Body of pancreas (tissue), 4 donors: Measurements from ENCODE around the gene PTPRD. TPM values are rescaled to one million over a fixed set of nuclear protein-coding genes. Genes with fewer than 3 reads are reported as not detected.

Experiments used
- ATAC-seq: fragments of 150-250 bp; one replicate; pipeline ENCODE4 v1.9.1; 2016
- DNase-seq, 4 donors: peaks; one replicate each; pipeline ENCODE4 v3.0.0-alpha.2; 2019
- H3K27ac ChIP-seq, 4 donors: fragments of 200-600 bp; sonication (generic); 1 replicate in 3 of 4; 2 replicates in 1 of 4; pipeline versions ENCODE4 v1.5.1 to v1.6.1; 2016 to 2019; ENCODE audit warnings: mild to moderate bottlenecking in 1 of 4, mixed read lengths in 1 of 4, moderate library complexity in 1 of 4
- H3K27me3 ChIP-seq, 2 donors: fragments of 200-600 bp; sonication (generic); one replicate each; pipeline ENCODE4 v1.6.0; 2016; ENCODE audit warnings: mild to moderate bottlenecking in 1 of 2
- H3K36me3 ChIP-seq, 2 donors: fragments of 200-600 bp; sonication (generic); replicated peaks in 1 of 2; 2 replicates each; pipeline ENCODE4 v1.5.1; 2016; ENCODE audit warnings: low read depth in 2 of 2; ENCODE audit not compliant: insufficient read depth in 1 of 2
- H3K4me1 ChIP-seq: fragments of 200-600 bp; sonication (generic); one replicate; pipeline ENCODE4 v1.6.0; 2016
- H3K4me3 ChIP-seq, 2 donors: fragments of 200-600 bp; sonication (generic); 1 replicate in 1 of 2; 2 replicates in 1 of 2; pipeline ENCODE4 v1.5.1; 2016 to 2019
- H3K9me3 ChIP-seq, 3 donors: fragments of 200-600 bp; sonication (generic); 1 replicate in 2 of 3; 2 replicates in 1 of 3; pipeline ENCODE4 v1.5.1; 2016
- CTCF ChIP-seq, 7 experiments: fragments of 450-650 bp in 4 of 7; fragments of 200-600 bp in 3 of 7; sonication (generic) in 3 of 7; IDR thresholded peaks; one replicate each; pipeline ENCODE4 v1.5.1; 2016 to 2019; ENCODE audit warnings: antibody characterized with exemption in 7 of 7
- POLR2A ChIP-seq, 3 donors: fragments of 450-650 bp; IDR thresholded peaks; one replicate each; pipeline ENCODE4 v1.6.1; 2016; ENCODE audit warnings: antibody characterized with exemption in 3 of 3, mild to moderate bottlenecking in 2 of 3
- WGBS, 2 donors: methylation state at CpG; one replicate each; pipeline ENCODE4 v1.1.5; 2017; 5-methylcytosine and 5-hydroxymethylcytosine counted together
- intact Hi-C: fragments of 100-400 bp; cut with DNase I; formaldehyde crosslinking; loops from one replicate; pipeline ENCODE4 v1.15.1; 2023
- total RNA-seq, 2 donors: library from RNA; depleted of rRNA; stranded (reverse); fragments of >200 nt; gene quantifications; one replicate each; pipeline ENCODE4 v1.1.0, GENCODE V29; 2016

The PTPRD gene
- total RNA-seq, 2 donors from 2014 or later, result 4.3 to 4.9 TPM

- ATAC-seq (peak; percentile 67), DNase-seq (peak in 1 of 4 donors; percentile 3)
- H3K36me3 ChIP-seq, result no peaks in the 10 kb centered on the region
- no peak for TF ChIP-seq POLR2A (IDR thresholded peaks at IDR 0.05)
- peak; percentile 36 to 74 (median 58) for TF ChIP-seq CTCF (IDR thresholded peaks at IDR 0.05)
- no peaks in the 10 kb centered on the region for H3K27me3 ChIP-seq
- peaks cover 4% of the 10 kb centered on the region for H3K4me1 ChIP-seq
- H3K9me3 ChIP-seq, result no peaks in the 10 kb centered on the region
- intact Hi-C loops, result loop anchor here (10.0 kb wide), 1 partner anchor 1321 kb away; no protein-coding TSS in a partner anchor
- no peak overlapping the region for H3K4me3 ChIP-seq
- WGBS, 2 donors, result 31% methylated on average over 3 of the region's 3 CpGs
- no peak overlapping the region for H3K27ac ChIP-seq
Observed at GRCh38 chr9:8895861-8896224, 1717.0 kb downstream of the PTPRD start.

GRCh38 chr9:8895106-8895860 lies 1717.5 kb downstream of the PTPRD start:
- WGBS, 2 donors, result 14 to 21% methylated on average over 4 of the region's 4 CpGs
- TF ChIP-seq CTCF (IDR thresholded peaks at IDR 0.05) (no peak), POLR2A (IDR thresholded peaks at IDR 0.05) (no peak)
- no peak for ATAC-seq
- Histone ChIP-seq H3K4me1 (peaks cover 4% of the 10 kb centered on the region), H3K9me3 (no peaks in the 10 kb centered on the region), H3K27me3 (no peaks in the 10 kb centered on the region), H3K27ac (no peak overlapping the region), H3K36me3 (no peaks in the 10 kb centered on the region), H3K4me3 (no peak overlapping the region)
- DNase-seq, result no peak
- intact Hi-C loops, result loop anchor here (10.0 kb wide), 1 partner anchor 1320 kb away; no protein-coding TSS in a partner anchor

DNA sequence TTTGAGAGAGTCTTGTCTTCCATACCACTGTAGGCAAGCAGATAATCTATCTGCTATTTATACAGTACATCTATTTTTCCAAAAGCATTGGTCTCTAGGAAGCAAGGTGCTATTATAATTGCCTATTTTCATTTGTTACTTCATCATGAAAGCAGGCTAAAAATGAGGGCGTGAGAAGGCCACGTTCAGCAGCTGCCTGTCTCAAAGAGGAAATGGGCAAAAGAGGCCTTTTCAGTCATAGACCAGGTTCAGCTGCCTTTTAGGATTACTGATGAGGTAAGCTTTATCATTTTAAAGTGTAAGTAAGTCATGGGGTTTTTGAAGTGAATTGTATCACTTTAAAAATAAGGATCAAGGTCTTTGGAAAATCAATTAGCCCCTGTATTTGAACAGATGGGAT lies 1722.1 kb downstream of the PTPRD start:
- WGBS, 2 donors, result 63 to 66% methylated on average over 2 of the region's 2 CpGs
- intact Hi-C loops, result loop anchor here (10.0 kb wide), 1 partner anchor 1316 kb away; no protein-coding TSS in a partner anchor
- no peaks in the 10 kb centered on the region for H3K27me3 ChIP-seq
- no peak overlapping the region for H3K4me3 ChIP-seq
- no peaks in the 10 kb centered on the region for H3K9me3 ChIP-seq
- peaks cover 4% of the 10 kb centered on the region for H3K4me1 ChIP-seq
- DNase-seq, result no peak
- H3K27ac ChIP-seq, result no peak overlapping the region
- no peaks in the 10 kb centered on the region for H3K36me3 ChIP-seq
- TF ChIP-seq POLR2A (IDR thresholded peaks at IDR 0.05) (no peak), CTCF (IDR thresholded peaks at IDR 0.05) (no peak)
- ATAC-seq, result no peak

GRCh38 chr9:8889100-8889499 lies 1723.7 kb downstream of the PTPRD start:
- H3K9me3 ChIP-seq, result no peaks in the 10 kb centered on the region
- TF ChIP-seq CTCF (IDR thresholded peaks at IDR 0.05) (no peak), POLR2A (IDR thresholded peaks at IDR 0.05) (no peak)
- intact Hi-C loops, result no loop called here
- H3K27ac ChIP-seq, result no peak overlapping the region
- H3K27me3 ChIP-seq, result no peaks in the 10 kb centered on the region
- WGBS, 2 donors, result 92 to 97% methylated on average over 1 of the region's 1 CpG
- no peaks in the 10 kb centered on the region for H3K36me3 ChIP-seq
- H3K4me3 ChIP-seq, result no peak overlapping the region
- ATAC-seq (no peak), DNase-seq (no peak)
- no peaks in the 10 kb centered on the region for H3K4me1 ChIP-seq

DNA sequence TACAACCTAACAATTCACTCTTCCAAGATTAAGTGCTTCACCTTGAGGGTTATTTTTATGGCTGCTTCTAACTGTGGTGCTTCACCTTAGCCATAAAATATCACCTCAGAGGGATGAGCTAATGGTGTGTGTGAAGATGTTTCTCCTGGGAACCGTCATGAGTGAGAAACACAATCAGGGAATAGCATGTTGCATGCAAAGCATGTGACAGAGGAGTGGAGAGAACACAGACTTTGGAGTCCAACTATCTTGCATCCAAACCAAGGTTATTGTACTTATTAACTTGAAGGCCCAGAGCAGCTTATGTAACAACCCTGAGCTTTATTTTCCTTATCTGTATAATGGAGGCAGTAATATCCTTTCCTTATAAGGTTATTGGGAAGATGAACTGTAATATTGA lies 1724.2 kb downstream of the PTPRD start:
- Histone ChIP-seq H3K4me1 (no peaks in the 10 kb centered on the region), H3K27ac (no peak overlapping the region), H3K27me3 (no peaks in the 10 kb centered on the region), H3K36me3 (no peaks in the 10 kb centered on the region), H3K9me3 (no peaks in the 10 kb centered on the region), H3K4me3 (no peak overlapping the region)
- DNase-seq (no peak), ATAC-seq (no peak)
- intact Hi-C loops, result no loop called here
- WGBS, 2 donors, result 78 to 82% methylated on average over 1 of the region's 1 CpG
- no peak for TF ChIP-seq POLR2A (IDR thresholded peaks at IDR 0.05)
- TF ChIP-seq CTCF (IDR thresholded peaks at IDR 0.05), result no peak
